Uterus (tissue), 4 donors: ENCODE measurements around the gene CFAP69. TPM values are rescaled to one million over a fixed set of nuclear protein-coding genes. Genes with fewer than 3 reads are reported as not detected.
"Not testable (repeated sequence)": the region's sequence is repeated elsewhere in the genome, so short reads cannot be mapped to it uniquely, and the experiment has no call there.

Experiments
- DNase-seq, 2 donors: peaks; one replicate each; pipeline ENCODE4 v3.0.0-alpha.2; 2019 to 2020
- H3K27ac ChIP-seq, 2 donors: fragments of 200-600 bp; sonication (generic); 1 replicate in 1 of 2; 2 replicates in 1 of 2; pipeline ENCODE4 v1.5.1; 2016 to 2018
- H3K27me3 ChIP-seq, 2 donors: fragments of 200-600 bp; sonication (generic); one replicate each; pipeline ENCODE4 v1.5.1; 2018 to 2019; ENCODE audit warnings: control low read depth in 1 of 2
- H3K36me3 ChIP-seq, 2 donors: fragments of 200-600 bp; sonication (generic); one replicate each; pipeline ENCODE4 v1.5.1; 2019; ENCODE audit warnings: control low read depth in 1 of 2
- H3K4me1 ChIP-seq, 2 donors: fragments of 200-600 bp; sonication (generic); one replicate each; pipeline ENCODE4 v1.5.1; 2018 to 2019; ENCODE audit warnings: control low read depth in 1 of 2
- H3K4me3 ChIP-seq, 2 donors: fragments of 200-600 bp; sonication (generic); 1 replicate in 1 of 2; 2 replicates in 1 of 2; pipeline ENCODE4 v1.5.1; 2018 to 2019; ENCODE audit warnings: mild to moderate bottlenecking in 1 of 2
- H3K9me3 ChIP-seq, 2 donors: fragments of 200-600 bp; sonication (generic); one replicate each; pipeline ENCODE4 v1.5.1; 2019; ENCODE audit warnings: control low read depth in 1 of 2
- CTCF ChIP-seq, 4 experiments: fragments of 200-600 bp in 2 of 4; fragments of 450-650 bp in 2 of 4; sonication (generic) in 2 of 4; IDR thresholded peaks; one replicate each; pipeline ENCODE4 v1.5.1; 2016 to 2019; ENCODE audit warnings: antibody characterized with exemption in 4 of 4, mild to moderate bottlenecking in 2 of 4, moderate library complexity in 1 of 4
- POLR2A ChIP-seq, 2 donors: fragments of 450-650 bp; IDR thresholded peaks; one replicate each; pipeline ENCODE4 v1.6.1; 2016; ENCODE audit warnings: antibody characterized with exemption in 2 of 2, mild to moderate bottlenecking in 1 of 2, moderate library complexity in 1 of 2
- intact Hi-C: fragments of 100-400 bp; cut with DNase I; formaldehyde crosslinking; loops from one replicate; pipeline ENCODE4 v1.15.1; 2023; ENCODE audit warnings: low total_unique reads
- total RNA-seq, 4 donors: library from RNA; depleted of rRNA in 3 of 4; stranded (reverse); fragments of >200 nt in 3 of 4; gene quantifications; one replicate each; pipeline versions ENCODE4 v1.1.0 to v1.2.4, GENCODE V29; 2014 to 2023
- donor health status: DM: yes; HTN: yes; CAD: no.

Gene CFAP69
- total RNA-seq, 4 donors from 2014 or later, result 5.9 to 17.4 (median 10.2) TPM

GRCh38 chr7:90244565-90244908 lies 437 bp upstream of the CFAP69 start:
- no peak overlapping the region for H3K27ac ChIP-seq
- no peaks in the 10 kb centered on the region for H3K9me3 ChIP-seq
- peaks cover 0 to 3% of the 10 kb centered on the region in 2 donors for H3K4me1 ChIP-seq
- H3K4me3 ChIP-seq, result peak overlapping the region; percentile 76 to 83
- no peaks in the 10 kb centered on the region for H3K27me3 ChIP-seq
- no peaks in the 10 kb centered on the region for H3K36me3 ChIP-seq
- TF ChIP-seq CTCF (IDR thresholded peaks at IDR 0.05), result no peak
- no peak for TF ChIP-seq POLR2A (IDR thresholded peaks at IDR 0.05)
- intact Hi-C loops, result no loop called here
- DNase-seq, result no peak

GRCh38 chr7:90246171-90246570 lies 1.2 kb downstream of the CFAP69 start:
- H3K9me3 ChIP-seq, result no peaks in the 10 kb centered on the region
- H3K4me3 ChIP-seq, result peak overlapping the region in 1 of 2 donors; percentile 76
- H3K27me3 ChIP-seq, result no peaks in the 10 kb centered on the region
- H3K27ac ChIP-seq, result no peak overlapping the region
- intact Hi-C loops, result no loop called here
- peaks cover 0 to 3% of the 10 kb centered on the region in 2 donors for H3K4me1 ChIP-seq
- no peaks in the 10 kb centered on the region for H3K36me3 ChIP-seq
- no peak for DNase-seq
- TF ChIP-seq POLR2A (IDR thresholded peaks at IDR 0.05) (no peak), CTCF (IDR thresholded peaks at IDR 0.05) (no peak)

- TF ChIP-seq POLR2A (IDR thresholded peaks at IDR 0.05) (no peak), CTCF (IDR thresholded peaks at IDR 0.05) (no peak)
- no peak for DNase-seq
- H3K36me3 ChIP-seq, result no peaks in the 10 kb centered on the region
- H3K27ac ChIP-seq, result no peak overlapping the region
- intact Hi-C loops, result no loop called here
- no peak overlapping the region for H3K4me3 ChIP-seq
- H3K9me3 ChIP-seq, result no peaks in the 10 kb centered on the region
- H3K4me1 ChIP-seq, result peaks cover 0 to 3% of the 10 kb centered on the region in 2 donors
- H3K27me3 ChIP-seq, result no peaks in the 10 kb centered on the region
Observed at GRCh38 chr7:90248706-90249105, 3.7 kb downstream of the CFAP69 start.

DNA sequence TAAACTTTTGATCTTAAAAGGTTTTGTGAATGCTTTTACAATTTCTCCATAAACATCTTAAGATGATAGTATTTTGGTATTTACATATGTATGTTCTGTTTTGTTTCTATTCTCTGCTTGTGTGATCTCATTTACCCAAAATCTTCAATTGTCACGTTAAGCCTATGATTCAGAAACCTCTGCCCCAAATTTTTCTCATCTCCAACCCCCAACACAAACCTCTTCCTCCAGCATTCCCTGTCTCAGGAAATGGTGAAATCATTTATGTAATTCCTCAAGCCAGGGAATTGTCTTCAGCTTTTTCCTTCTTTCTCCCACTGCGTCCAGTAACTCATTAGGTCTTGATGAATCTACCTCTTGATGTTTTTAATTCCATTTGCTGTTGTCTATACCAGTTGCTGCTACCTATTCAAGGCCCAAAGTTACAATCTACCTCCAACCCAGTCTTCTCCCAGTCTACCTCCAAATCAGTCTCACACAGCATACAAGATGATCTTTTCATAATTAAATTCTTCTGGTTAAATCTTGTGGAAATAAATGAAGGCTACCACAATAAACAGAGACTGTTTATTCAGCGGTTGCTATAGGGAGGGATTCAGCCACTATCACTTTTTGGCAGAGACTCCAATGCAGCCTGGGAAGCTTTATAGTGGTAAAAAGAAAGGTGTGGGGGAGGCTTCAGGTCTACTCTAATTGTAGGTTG lies 5.8 kb downstream of the CFAP69 start:
- TF ChIP-seq POLR2A (IDR thresholded peaks at IDR 0.05), result no peak
- TF ChIP-seq CTCF (IDR thresholded peaks at IDR 0.05), result no peak
- Histone ChIP-seq H3K27ac (peak overlapping the region in 1 of 2 donors; percentile 15), H3K9me3 (no peaks in the 10 kb centered on the region), H3K4me3 (no peak overlapping the region), H3K4me1 (no peaks in the 10 kb centered on the region), H3K27me3 (no peaks in the 10 kb centered on the region), H3K36me3 (no peaks in the 10 kb centered on the region)
- no peak for DNase-seq
- intact Hi-C loops, result no loop called here

- intact Hi-C loops, result no loop called here
- Histone ChIP-seq H3K27me3 (no peaks in the 10 kb centered on the region), H3K36me3 (no peaks in the 10 kb centered on the region), H3K27ac (peak overlapping the region in 1 of 2 donors; percentile 15), H3K4me1 (no peaks in the 10 kb centered on the region), H3K4me3 (no peak overlapping the region), H3K9me3 (no peaks in the 10 kb centered on the region)
- DNase-seq, result no peak
- no peak for TF ChIP-seq POLR2A (IDR thresholded peaks at IDR 0.05)
- TF ChIP-seq CTCF (IDR thresholded peaks at IDR 0.05), result no peak
Observed at GRCh38 chr7:90251304-90251635, 6.3 kb downstream of the CFAP69 start.

DNA sequence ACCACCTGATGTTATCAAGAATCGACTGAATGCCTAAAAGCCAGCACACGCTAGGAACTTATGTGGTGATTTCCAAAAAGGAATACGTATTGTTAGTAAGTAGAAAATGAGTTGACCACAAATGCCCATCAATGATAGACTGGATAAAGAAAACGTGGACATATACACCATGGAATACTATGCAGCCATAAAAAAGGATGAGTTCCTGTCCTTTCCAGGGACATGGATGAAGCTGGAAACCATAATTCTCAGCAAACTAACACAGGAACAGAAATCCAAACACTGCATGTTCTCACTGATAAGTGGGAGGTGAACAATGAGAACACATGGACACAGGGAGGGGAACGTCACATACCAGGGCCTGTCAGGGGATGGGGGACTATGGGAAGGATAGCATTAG lies 11.0 kb downstream of the CFAP69 start:
- H3K4me3 ChIP-seq, H3K4me1 ChIP-seq, H3K9me3 ChIP-seq, DNase-seq, H3K27me3 ChIP-seq, H3K27ac ChIP-seq, H3K36me3 ChIP-seq, intact Hi-C loops: not testable (repeated sequence)
